CD14-positive monocyte (primary cell): ENCODE measurements around the gene GAMT. TPM values are rescaled to one million over a fixed set of nuclear protein-coding genes. Genes with fewer than 3 reads are reported as not detected.

Experiments used
- DNase-seq, 3 donors: peaks; one replicate each; pipeline ENCODE4 v3.0.0-alpha.2; 2011 to 2022
- H2AFZ ChIP-seq: 2 replicates; pipeline ENCODE4 v1.6.0; 2012; ENCODE audit warnings: mild to moderate bottlenecking, low read depth, low read length, inconsistent platforms; ENCODE audit not compliant: insufficient read depth, poor library complexity, severe bottlenecking
- H3K27ac ChIP-seq, 2 donors: 1 replicate in 1 of 2; 2 replicates in 1 of 2; pipeline ENCODE4 v1.5.1; 2012 to 2013; ENCODE audit warnings: low read length in 2 of 2, control low read depth in 1 of 2, inconsistent platforms in 1 of 2, low read depth in 1 of 2, mild to moderate bottlenecking in 1 of 2
- H3K27me3 ChIP-seq, 2 donors: one replicate each; pipeline versions ENCODE4 v1.6.0 to v1.6.1; 2011 to 2013; ENCODE audit warnings: low read length in 2 of 2; ENCODE audit not compliant: control insufficient read depth in 2 of 2, insufficient read depth in 2 of 2
- H3K36me3 ChIP-seq, 2 donors: replicated peaks in 1 of 2; 1 replicate in 1 of 2; 2 replicates in 1 of 2; pipeline versions ENCODE4 v1.5.1 to v1.6.1; 2012 to 2013; ENCODE audit warnings: low read length in 2 of 2, control low read depth in 1 of 2, inconsistent platforms in 1 of 2, mild to moderate bottlenecking in 1 of 2; ENCODE audit not compliant: insufficient read depth in 2 of 2, control insufficient read depth in 1 of 2
- H3K4me1 ChIP-seq, 2 donors: 1 replicate in 1 of 2; 2 replicates in 1 of 2; pipeline versions ENCODE4 v1.5.1 to v1.6.1; 2012 to 2013; ENCODE audit warnings: low read length in 2 of 2, control low read depth in 1 of 2, inconsistent platforms in 1 of 2, mild to moderate bottlenecking in 1 of 2, moderate library complexity in 1 of 2; ENCODE audit not compliant: insufficient read depth in 2 of 2, control insufficient read depth in 1 of 2
- H3K4me2 ChIP-seq: replicated peaks from 2 replicates; pipeline ENCODE3; 2012; ENCODE audit warnings: low read length, moderate library complexity, mild to moderate bottlenecking; ENCODE audit not compliant: poor library complexity, severe bottlenecking; ENCODE audit errors: extremely low read depth
- H3K4me3 ChIP-seq, 3 experiments: fragments of 200-600 bp in 1 of 3; sonication (generic) in 1 of 3; replicated peaks in 1 of 3; 1 replicate in 2 of 3; 2 replicates in 1 of 3; pipeline ENCODE4 v1.5.1; 2011 to 2013; ENCODE audit warnings: low read length in 3 of 3, mild to moderate bottlenecking in 3 of 3, control low read depth in 2 of 3, low read depth in 2 of 3, inconsistent platforms in 1 of 3, moderate library complexity in 1 of 3
- H3K79me2 ChIP-seq: 2 replicates; pipeline ENCODE4 v1.6.0; 2012; ENCODE audit warnings: mild to moderate bottlenecking, control low read depth, inconsistent platforms, low read length, moderate library complexity; ENCODE audit not compliant: insufficient read depth
- H3K9ac ChIP-seq: 2 replicates; pipeline ENCODE4 v1.6.0; 2017; ENCODE audit warnings: low read length, mild to moderate bottlenecking; ENCODE audit not compliant: insufficient read depth, poor library complexity, severe bottlenecking
- H3K9me3 ChIP-seq, 2 donors: replicated peaks in 1 of 2; 1 replicate in 1 of 2; 2 replicates in 1 of 2; pipeline versions ENCODE4 v1.5.1 to v1.6.1; 2012 to 2013; ENCODE audit warnings: low read length in 2 of 2, control low read depth in 1 of 2; ENCODE audit not compliant: control insufficient read depth in 1 of 2, insufficient read depth in 1 of 2
- H4K20me1 ChIP-seq: 2 replicates; pipeline ENCODE4 v1.6.0; 2012; ENCODE audit warnings: mild to moderate bottlenecking, low read length, control low read depth, moderate library complexity; ENCODE audit not compliant: insufficient read depth
- H3K27ac Mint-ChIP-seq, 7 donors: one replicate each; pipeline ENCODE4 v1.8.0; 2020; ENCODE audit warnings: mild to moderate bottlenecking in 7 of 7, mixed read lengths in 7 of 7, moderate library complexity in 6 of 7, inconsistent platforms in 2 of 7
- H3K27me3 Mint-ChIP-seq, 3 donors: one replicate each; pipeline ENCODE4 v1.8.0; 2021 to 2022; ENCODE audit warnings: low read depth in 3 of 3, mild to moderate bottlenecking in 3 of 3, mixed read lengths in 3 of 3, moderate library complexity in 3 of 3, inconsistent platforms in 1 of 3
- H3K36me3 Mint-ChIP-seq, 2 donors: one replicate each; pipeline ENCODE4 v1.8.0; 2020; ENCODE audit warnings: mixed read lengths in 2 of 2, inconsistent platforms in 1 of 2, mild to moderate bottlenecking in 1 of 2
- H3K4me1 Mint-ChIP-seq: one replicate; pipeline ENCODE4 v1.8.0; 2020; ENCODE audit warnings: mild to moderate bottlenecking, mixed read lengths
- H3K4me3 Mint-ChIP-seq, 2 donors: one replicate each; pipeline ENCODE4 v1.8.0; 2020; ENCODE audit warnings: mild to moderate bottlenecking in 2 of 2, mixed read lengths in 2 of 2, moderate library complexity in 1 of 2
- H3K9me3 Mint-ChIP-seq, 7 donors: one replicate each; pipeline ENCODE4 v1.8.0; 2020 to 2022; ENCODE audit warnings: mixed read lengths in 7 of 7, mild to moderate bottlenecking in 6 of 7, moderate library complexity in 6 of 7, inconsistent platforms in 2 of 7
- CTCF ChIP-seq: fragments of 200-600 bp; IDR thresholded peaks from one replicate; pipeline ENCODE4 v1.8.0; 2022; ENCODE audit warnings: antibody characterized with exemption, mild to moderate bottlenecking
- WGBS: methylation state at CpG from one replicate; pipeline ENCODE4 v1.1.5; 2013; ENCODE audit warnings: missing lambda C conversion rate; ENCODE audit not compliant: insufficient coverage; 5-methylcytosine and 5-hydroxymethylcytosine counted together
- intact Hi-C, 2 donors: fragments of 100-400 bp; cut with micrococcal nuclease; formaldehyde crosslinking; loops; one replicate each; pipeline versions ENCODE4 v1.15.0 to v1.15.1; 2023
- polyA plus RNA-seq, 3 donors: library from polyadenylated mRNA; depleted of rRNA in 1 of 3; unstranded in 2 of 3; stranded (reverse) in 1 of 3; fragments of 300-500 nt in 2 of 3; fragments of >200 nt in 1 of 3; fragmentation: Illumina TruSeq in 2 of 3; gene quantifications; 1 replicate in 2 of 3; 2 replicates in 1 of 3; pipeline ENCODE4 v1.2.3, GENCODE V29; 2012 to 2021

Gene GAMT
- polyA plus RNA-seq, 3 donors = 0.95 to 1.3 (median 0.96) TPM

DNA sequence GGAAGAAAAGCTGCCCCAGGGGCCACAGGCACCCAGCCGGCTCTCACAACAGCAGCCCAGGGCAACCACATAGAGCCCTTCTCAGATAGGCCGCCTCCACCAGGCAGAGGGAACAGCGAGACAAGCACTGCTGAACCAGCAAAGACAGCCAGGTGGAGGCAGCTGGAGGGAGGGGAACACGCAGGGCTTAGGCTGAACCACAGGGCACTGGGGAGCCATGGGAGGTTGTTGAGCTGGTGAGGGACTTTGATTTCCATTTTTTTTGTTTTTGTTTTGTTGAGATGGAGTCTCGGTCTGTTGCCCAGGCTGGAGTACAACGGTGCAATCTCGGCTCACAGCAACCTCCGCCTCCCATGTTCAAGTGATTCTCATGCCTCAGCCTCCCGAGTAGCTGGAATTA, 3.5 kb downstream of the GAMT start:
- H3K4me3 ChIP-seq = no peak overlapping the region
- intact Hi-C loops = no loop called here

More for the DNA sequence above, 3.5 kb downstream of the GAMT start:
- Histone ChIP-seq H3K9me3 (no peaks in the 10 kb centered on the region), H3K27me3 (peaks cover 4 to 24% of the 10 kb centered on the region in 2 donors), H3K27ac (no peak overlapping the region), H3K79me2 (no peaks in the 10 kb centered on the region), H2AFZ (no peak overlapping the region), H3K4me2 (no peak overlapping the region), H3K4me1 (peaks cover 20 to 36% of the 10 kb centered on the region in 2 donors), H3K36me3 (peaks cover 22 to 25% of the 10 kb centered on the region in 2 donors), H4K20me1 (no peaks in the 10 kb centered on the region), H3K9ac (no peak overlapping the region)
- WGBS = 91% methylated on average over 9 of the region's 9 CpGs
- Mint-ChIP-seq H3K27me3 (peaks cover 11 to 30% (median 23%) of the 10 kb centered on the region in 3 donors), H3K27ac (no peak overlapping the region), H3K9me3 (peaks cover 0 to 1% (median 0%) of the 10 kb centered on the region in 7 donors), H3K4me3 (no peak overlapping the region), H3K4me1 (peaks cover 23% of the 10 kb centered on the region), H3K36me3 (peaks cover 15 to 16% of the 10 kb centered on the region in 2 donors)
- DNase-seq = no peak
- TF ChIP-seq CTCF = no peak
